ENCODE measurements around the gene S100A13.

DNA sequence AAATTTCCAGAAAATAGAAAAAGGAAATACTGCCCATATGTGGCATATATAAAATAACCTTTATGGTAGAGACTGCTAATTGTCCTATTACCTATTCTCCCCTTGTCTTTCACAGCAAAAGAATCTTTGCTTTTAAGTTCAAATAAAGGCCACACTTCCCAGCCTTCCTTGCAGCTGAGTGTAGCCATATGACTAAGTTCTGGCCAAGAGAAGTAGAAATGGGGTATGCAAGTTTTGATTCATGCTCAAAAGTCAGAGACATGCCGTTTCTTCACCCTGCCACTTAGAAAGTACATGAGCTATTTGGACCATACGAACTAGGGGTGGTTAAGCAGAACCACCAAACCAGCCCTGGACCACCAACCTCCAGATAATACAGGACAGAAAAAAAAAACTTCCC, 43.3 kb downstream of the S100A13 start:
- TF ChIP-seq, protein P1, sequence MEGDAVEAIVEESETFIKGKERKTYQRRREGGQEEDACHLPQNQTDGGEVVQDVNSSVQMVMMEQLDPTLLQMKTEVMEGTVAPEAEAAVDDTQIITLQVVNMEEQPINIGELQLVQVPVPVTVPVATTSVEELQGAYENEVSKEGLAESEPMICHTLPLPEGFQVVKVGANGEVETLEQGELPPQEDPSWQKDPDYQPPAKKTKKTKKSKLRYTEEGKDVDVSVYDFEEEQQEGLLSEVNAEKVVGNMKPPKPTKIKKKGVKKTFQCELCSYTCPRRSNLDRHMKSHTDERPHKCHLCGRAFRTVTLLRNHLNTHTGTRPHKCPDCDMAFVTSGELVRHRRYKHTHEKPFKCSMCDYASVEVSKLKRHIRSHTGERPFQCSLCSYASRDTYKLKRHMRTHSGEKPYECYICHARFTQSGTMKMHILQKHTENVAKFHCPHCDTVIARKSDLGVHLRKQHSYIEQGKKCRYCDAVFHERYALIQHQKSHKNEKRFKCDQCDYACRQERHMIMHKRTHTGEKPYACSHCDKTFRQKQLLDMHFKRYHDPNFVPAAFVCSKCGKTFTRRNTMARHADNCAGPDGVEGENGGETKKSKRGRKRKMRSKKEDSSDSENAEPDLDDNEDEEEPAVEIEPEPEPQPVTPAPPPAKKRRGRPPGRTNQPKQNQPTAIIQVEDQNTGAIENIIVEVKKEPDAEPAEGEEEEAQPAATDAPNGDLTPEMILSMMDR (conservative IDR thresholded peaks at IDR 0.05 in 1 of 2, IDR thresholded peaks at IDR 0.05 in 1 of 2; ENCODE audit: extremely low read depth in 1 of 2, insufficient read depth in 1 of 2, low read depth in 1 of 2, low read length in 2 of 2) = no peak
- TF ChIP-seq EZH2 (IDR thresholded peaks at IDR 0.05; ENCODE audit: borderline replicate concordance, low read length) = no peak

Measured in mammary epithelial cell (primary cell).